Cardiac muscle cell (in vitro differentiated cells and primary cell): ENCODE data around the gene CBY1. TPM values are rescaled to one million over a fixed set of nuclear protein-coding genes. Genes with fewer than 3 reads are reported as not detected.
A peak's percentile ranks its signal among the peaks of the same experiment; 100 is the strongest.

Source experiments
- DNase-seq, 2 donors: peaks; one replicate each; pipeline versions ENCODE4 v3.0.0 to v3.0.0-alpha.2; 2010 to 2017; ENCODE audit warnings: low read depth in 1 of 2, low spot score in 1 of 2
- H3K27ac ChIP-seq: fragments of 200-600 bp; sonication (generic); 2 replicates; pipeline ENCODE4 v1.5.1; 2016
- H3K27me3 ChIP-seq: fragments of 200-600 bp; sonication (generic); 2 replicates; pipeline ENCODE4 v1.6.0; 2016; ENCODE audit warnings: control low read depth
- H3K36me3 ChIP-seq: fragments of 200-600 bp; sonication (generic); 2 replicates; pipeline ENCODE4 v1.5.1; 2016; ENCODE audit warnings: control low read depth
- H3K4me1 ChIP-seq: fragments of 200-600 bp; sonication (generic); 2 replicates; pipeline ENCODE4 v1.8.1; 2017; ENCODE audit warnings: low read depth, mild to moderate bottlenecking, mixed run types
- H3K4me3 ChIP-seq: fragments of 200-600 bp; sonication (generic); 2 replicates; pipeline ENCODE4 v1.5.1; 2016; ENCODE audit warnings: mild to moderate bottlenecking
- H3K9me3 ChIP-seq: fragments of 200-600 bp; sonication (generic); 2 replicates; pipeline ENCODE4 v1.5.1; 2017; ENCODE audit warnings: low read depth, mild to moderate bottlenecking, control low read depth
- CTCF ChIP-seq: IDR thresholded peaks from 2 replicates; pipeline ENCODE4 v1.5.1; 2012; ENCODE audit warnings: low read depth, mild to moderate bottlenecking, low read length
- polyA plus RNA-seq: library from polyadenylated mRNA; unstranded; fragments of >200 nt; fragmentation: Nextera tagmentation; extraction: Ambion mirVana; gene quantifications from 2 replicates; pipeline ENCODE4 v1.2.1, GENCODE V29; 2016
- total RNA-seq: library from RNA; depleted of rRNA; stranded (reverse); fragments of >200 nt; gene quantifications from 2 replicates; pipeline ENCODE4 v1.2.3, GENCODE V29; 2016

CBY1 gene
- total and polyA plus RNA-seq, 2 experiments from 2014 or later: 25.9 to 84.6 TPM

GRCh38 chr22:38715852-38716251 lies 59.4 kb downstream of the CBY1 start:
- Histone ChIP-seq H3K36me3 (peaks cover 20% of the 10 kb centered on the region), H3K9me3 (no peaks in the 10 kb centered on the region), H3K27ac (no peak overlapping the region), H3K27me3 (no peaks in the 10 kb centered on the region), H3K4me1 (peaks cover 36% of the 10 kb centered on the region), H3K4me3 (no peak overlapping the region)
- no peak for TF ChIP-seq CTCF
- DNase-seq: no peak

- no peak for DNase-seq
- Histone ChIP-seq H3K9me3 (no peaks in the 10 kb centered on the region), H3K27me3 (no peaks in the 10 kb centered on the region), H3K27ac (no peak overlapping the region), H3K36me3 (peaks cover 16% of the 10 kb centered on the region), H3K4me1 (peaks cover 36% of the 10 kb centered on the region), H3K4me3 (no peak overlapping the region)
- no peak for TF ChIP-seq CTCF
These were observed 59.8 kb downstream of the CBY1 start for GRCh38 chr22:38716271-38716670.

- no peaks in the 10 kb centered on the region for H3K27me3 ChIP-seq
- no peak overlapping the region for H3K27ac ChIP-seq
- no peaks in the 10 kb centered on the region for H3K9me3 ChIP-seq
- peaks cover 14% of the 10 kb centered on the region for H3K36me3 ChIP-seq
- no peak for TF ChIP-seq CTCF
- H3K4me1 ChIP-seq: peaks cover 36% of the 10 kb centered on the region
- no peak overlapping the region for H3K4me3 ChIP-seq
- no peak for DNase-seq
These were observed 60.4 kb downstream of the CBY1 start for GRCh38 chr22:38716826-38717225.

GRCh38 chr22:38717244-38717643 lies 60.8 kb downstream of the CBY1 start:
- H3K4me1 ChIP-seq: peaks cover 32% of the 10 kb centered on the region
- no peaks in the 10 kb centered on the region for H3K9me3 ChIP-seq
- peaks cover 19% of the 10 kb centered on the region for H3K36me3 ChIP-seq
- H3K27ac ChIP-seq: no peak overlapping the region
- no peak for TF ChIP-seq CTCF
- H3K27me3 ChIP-seq: no peaks in the 10 kb centered on the region
- H3K4me3 ChIP-seq: no peak overlapping the region
- no peak for DNase-seq

GRCh38 chr22:38718414-38718813 lies 62.0 kb downstream of the CBY1 start:
- H3K9me3 ChIP-seq: no peaks in the 10 kb centered on the region
- H3K27me3 ChIP-seq: no peaks in the 10 kb centered on the region
- peaks cover 29% of the 10 kb centered on the region for H3K36me3 ChIP-seq
- H3K27ac ChIP-seq: no peak overlapping the region
- peak; percentile 59 for TF ChIP-seq CTCF
- H3K4me3 ChIP-seq: no peak overlapping the region
- peak in 1 of 2 donors; percentile 80 for DNase-seq
- H3K4me1 ChIP-seq: peaks cover 20% of the 10 kb centered on the region

- H3K36me3 ChIP-seq: peaks cover 34% of the 10 kb centered on the region
- H3K27me3 ChIP-seq: no peaks in the 10 kb centered on the region
- peaks cover 12% of the 10 kb centered on the region for H3K4me1 ChIP-seq
- TF ChIP-seq CTCF: no peak
- H3K9me3 ChIP-seq: no peaks in the 10 kb centered on the region
- DNase-seq: no peak
- H3K27ac ChIP-seq: no peak overlapping the region
- H3K4me3 ChIP-seq: no peak overlapping the region
These were observed 62.8 kb downstream of the CBY1 start for GRCh38 chr22:38719196-38719595.
